Hematopoietic multipotent progenitor cell treated with erythropoietin and hydrocortisone succinate and interleukin-3 and kit ligand, for 8 days (in vitro differentiated cells): Measurements from ENCODE around the gene TSFM.

ENCODE experiments used
- DNase-seq: peaks from one replicate; pipeline ENCODE4 v3.0.0-alpha.2; 2015

Gene TSFM

DNA sequence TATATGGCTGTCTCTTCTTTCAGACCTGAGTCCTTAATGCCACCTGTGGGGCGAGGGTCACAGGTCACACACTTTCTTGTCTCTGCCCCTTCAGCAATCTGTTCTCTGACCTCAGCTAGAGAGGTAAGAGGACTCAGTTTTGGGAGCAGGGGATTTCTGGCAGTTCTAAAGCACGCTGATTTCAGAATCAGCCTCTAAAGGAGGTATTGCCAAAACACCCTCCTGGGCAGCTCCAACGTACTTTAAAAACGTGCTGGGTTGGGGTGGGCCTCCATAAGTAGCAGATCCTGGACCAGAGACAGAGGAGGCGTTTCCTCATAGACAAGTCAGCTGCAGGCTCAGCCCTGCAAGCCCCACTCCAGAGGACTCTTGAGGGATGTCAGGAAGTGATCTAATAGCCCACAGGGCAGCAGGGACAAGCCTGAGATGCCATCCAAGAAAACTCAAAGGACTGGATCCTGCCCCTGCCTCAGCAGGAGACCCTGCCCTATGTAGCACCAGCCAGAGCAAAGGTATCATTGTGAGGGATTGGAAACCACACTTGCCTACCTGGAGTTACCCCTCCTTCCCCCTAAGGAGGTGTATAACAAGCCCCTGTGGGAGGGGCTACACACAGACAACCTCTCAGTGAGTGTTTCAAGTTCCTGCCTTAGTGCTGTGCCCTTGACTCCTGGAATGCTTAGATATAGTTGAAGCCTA lies 55.4 kb downstream of the TSFM start:
- no peak for DNase-seq

DNA sequence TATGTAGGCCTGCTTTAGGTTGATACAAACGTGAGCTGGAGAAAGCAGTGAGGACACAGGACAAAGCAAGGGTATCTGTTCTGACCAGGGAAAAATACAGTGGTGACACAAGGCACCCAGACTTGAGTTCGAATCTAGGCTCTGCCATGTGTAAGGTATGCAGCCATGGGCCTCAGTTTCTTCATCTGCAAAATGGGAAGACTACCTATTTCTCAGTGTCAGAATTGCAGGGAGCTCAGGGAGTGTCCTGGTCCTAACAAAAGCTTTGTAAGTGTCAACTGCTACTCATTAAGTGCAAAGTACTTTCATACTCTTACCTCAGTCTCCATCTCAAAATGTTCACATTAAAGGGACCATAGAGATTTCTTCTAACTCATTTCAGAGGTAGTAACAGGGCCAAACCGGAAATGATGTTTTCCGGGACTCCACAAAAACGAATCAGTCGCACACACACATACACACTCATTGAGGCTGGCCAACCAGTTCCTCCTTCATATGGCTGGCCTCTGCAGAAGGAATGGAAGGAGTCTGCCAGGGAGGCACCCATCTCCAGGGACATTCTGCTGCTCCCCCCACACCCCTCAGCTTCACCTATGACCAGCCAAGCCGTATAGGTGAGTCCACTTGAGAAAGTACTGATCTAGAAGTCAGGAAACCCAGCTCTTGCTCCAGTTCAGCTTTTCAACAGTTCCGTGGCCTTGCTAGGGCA lies 56.2 kb downstream of the TSFM start:
- DNase-seq = peak; percentile 37

DNA sequence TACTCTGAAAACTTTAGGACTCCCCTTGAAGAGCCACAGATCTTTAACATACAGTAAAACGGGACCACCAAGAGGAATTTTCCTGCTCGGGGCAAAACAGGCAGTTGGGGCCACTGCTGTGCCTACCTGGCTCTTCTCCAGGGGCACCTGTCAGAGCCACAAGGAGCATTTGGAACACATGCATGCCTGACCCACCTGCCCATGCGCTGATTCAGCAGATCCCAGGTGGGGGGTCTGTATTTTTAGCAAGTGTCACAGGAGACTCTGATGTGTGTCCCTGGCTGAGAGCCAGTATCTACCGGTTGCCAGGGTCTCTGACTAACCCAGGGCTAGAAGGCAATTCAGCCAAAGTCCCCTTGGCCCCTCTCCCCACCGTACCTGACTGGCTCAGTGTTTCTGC lies 57.4 kb downstream of the TSFM start:
- DNase-seq = no peak

DNA sequence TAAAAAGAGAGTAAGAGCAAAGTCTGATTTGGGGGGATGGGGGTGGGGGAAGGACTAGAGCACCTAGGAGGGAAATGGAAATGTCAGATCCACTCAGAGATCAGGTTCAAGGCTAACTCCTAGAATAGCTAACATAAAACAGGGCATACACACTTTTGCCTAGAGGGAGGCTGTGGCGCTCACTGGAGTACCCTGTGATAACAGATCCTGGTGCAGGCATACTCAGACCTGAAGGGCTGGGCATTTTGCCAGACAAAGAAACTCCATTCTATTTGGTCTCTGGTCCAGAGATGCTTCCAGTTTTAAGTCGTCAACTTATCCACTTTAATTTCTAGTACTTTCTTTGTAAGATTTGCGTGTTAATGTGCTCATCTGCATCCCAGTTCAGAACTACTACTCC lies 58.1 kb downstream of the TSFM start:
- DNase-seq = peak; percentile 69

DNA sequence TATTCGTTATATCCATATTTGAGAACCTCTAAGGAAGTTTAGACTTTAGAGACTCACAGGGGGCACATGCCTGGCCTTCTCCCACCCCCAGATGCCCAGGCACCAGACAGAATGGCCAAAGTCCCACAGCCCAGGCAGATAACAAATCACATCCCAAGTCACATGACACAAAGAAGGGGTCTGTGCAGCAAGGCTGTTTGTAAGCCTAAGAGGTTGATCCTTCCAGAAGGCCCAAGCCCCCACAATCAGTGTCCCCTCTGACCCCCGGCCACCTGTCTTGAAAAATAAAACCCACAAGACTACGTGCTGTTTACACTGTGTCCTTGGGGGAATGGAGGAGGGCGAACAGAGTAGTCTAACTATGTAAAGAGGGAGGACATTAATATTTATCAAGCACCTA lies 58.9 kb downstream of the TSFM start:
- no peak for DNase-seq

DNA sequence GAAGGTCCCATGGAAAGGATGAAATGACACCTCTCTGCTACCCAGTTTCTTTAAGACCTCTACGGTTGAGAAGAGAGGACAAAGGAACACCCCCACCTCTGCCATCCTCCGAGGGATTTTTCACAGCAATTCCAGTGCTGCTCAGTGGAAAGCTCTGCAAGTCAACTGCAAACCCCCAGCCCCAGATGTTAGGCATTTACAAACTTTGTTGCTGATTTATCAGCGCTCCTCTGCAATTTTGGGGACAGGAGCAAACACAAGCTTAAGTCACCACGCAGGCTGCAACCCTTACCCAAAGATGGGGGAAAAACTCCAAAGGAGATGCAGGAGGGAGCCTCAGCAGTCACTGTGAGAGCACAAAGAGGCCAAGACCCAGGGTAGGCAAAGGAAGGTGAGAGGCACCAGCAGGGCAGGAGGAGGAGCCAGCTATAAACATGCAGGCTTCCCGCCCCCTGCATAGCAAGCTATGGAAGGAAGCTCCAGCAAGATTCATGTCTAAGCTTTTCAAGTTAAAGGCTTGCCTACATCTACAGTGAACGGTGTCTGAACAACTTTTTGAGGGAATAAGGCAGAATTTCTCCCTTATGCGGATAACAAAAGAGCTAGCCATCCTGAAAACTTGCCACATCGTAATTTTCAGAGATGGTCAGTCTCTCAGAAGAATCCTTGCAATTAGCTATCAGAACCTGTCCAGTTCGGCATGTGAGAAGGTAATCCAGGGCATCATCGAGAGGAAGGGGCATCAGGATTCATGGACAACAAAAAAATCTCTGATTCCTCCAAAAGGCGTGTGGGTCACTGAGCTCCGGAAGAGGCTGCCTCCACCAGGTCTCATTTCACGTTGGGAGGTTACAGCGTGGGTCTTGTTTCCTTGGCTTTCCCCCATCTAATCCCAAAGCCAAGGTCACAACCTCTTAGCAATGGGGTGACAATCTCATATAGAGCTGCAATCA lies 60.0 kb downstream of the TSFM start:
- DNase-seq = no peak

DNA sequence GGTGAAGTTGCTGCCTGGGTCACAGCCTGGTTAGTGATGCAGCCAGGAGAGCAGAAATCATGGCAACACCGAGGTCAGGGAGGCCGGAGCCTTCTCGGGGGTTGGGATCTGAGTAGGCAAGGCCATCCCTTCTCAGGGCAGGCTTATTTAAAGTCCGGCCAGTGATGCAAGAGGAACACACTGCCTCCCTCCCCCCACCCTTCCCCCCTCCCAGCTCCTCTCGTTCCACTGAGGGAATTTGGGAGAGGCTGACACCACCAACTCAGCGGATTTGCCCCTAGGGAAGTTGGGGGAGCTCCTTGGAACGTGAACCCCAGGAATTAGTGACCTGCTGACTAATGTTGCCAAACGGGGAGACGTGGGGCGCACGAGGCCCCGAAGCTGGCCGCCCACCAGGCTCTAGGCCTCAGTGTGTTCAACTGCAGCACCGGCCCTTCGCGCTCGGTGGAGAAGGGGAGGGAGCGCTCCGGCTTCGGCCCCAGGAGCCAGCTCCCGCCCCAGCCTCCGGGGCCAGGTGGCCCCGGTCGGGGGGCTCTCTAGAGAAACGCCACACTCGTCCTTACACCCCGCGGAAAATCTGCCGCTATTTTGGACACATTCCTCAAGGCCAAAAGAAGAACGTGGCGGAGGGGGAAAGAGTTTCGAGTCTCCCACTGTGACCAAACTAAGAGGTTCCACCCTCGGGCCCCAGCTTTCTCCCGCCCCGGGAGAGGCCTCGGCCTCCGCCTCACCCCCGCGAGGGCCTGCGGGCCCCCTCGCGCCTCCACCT lies 62.3 kb downstream of the TSFM start:
- no peak for DNase-seq

DNA sequence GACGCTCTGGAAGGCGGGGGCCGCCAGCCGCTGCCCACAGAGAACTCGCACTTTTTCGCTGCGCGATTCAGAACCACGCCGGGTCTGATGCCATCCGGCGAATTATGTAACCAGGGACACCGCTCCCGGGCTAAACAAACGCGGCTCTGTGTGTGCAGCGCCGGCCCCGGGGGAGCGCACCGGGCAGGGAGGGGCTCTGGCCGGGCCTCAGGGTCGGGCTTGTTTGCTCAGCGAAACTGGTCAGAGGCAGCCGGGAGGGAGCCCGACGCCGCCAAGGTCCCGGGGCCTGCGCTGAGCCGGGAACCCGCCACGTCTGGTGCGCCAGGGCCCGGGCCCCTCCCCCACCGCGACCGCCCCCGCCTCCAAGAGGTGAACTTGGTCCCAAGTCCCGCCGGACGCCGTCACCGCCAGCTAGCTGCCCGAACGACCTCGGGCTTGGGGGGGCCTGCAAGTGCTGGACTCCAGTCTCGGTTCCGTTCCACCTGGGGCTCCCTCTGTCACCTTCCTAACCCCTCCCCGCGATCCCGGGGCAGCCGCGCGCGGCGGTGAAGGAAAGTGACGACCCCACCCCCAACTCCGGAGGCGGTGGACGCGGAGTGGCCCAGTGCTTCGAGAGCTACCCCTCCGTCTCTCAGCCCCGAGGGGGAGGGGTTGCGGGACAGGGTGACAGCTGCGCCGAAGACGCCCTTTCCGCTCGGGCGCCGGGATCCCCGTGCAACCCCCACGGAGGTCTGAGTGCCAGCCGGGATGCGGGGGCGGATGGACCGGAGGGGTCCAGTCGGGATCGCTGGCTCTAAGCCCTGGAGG lies 63.1 kb downstream of the TSFM start:
- DNase-seq = peak; percentile 31

DNA sequence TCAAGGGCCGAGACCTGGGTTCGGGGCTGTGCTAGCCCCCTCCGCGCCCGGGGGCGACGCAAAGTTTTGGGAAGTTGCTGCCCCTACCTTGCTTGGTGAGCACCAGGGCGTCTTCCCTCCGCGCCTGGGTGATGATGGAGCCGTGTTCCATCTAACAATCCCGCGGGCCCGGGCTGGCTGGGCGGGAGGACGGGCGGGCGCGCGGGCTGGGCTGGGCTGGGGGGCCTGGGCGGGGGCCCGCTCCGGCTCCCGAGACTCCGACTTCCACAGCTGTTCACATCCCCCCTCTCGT lies 63.6 kb downstream of the TSFM start:
- no peak for DNase-seq

DNA sequence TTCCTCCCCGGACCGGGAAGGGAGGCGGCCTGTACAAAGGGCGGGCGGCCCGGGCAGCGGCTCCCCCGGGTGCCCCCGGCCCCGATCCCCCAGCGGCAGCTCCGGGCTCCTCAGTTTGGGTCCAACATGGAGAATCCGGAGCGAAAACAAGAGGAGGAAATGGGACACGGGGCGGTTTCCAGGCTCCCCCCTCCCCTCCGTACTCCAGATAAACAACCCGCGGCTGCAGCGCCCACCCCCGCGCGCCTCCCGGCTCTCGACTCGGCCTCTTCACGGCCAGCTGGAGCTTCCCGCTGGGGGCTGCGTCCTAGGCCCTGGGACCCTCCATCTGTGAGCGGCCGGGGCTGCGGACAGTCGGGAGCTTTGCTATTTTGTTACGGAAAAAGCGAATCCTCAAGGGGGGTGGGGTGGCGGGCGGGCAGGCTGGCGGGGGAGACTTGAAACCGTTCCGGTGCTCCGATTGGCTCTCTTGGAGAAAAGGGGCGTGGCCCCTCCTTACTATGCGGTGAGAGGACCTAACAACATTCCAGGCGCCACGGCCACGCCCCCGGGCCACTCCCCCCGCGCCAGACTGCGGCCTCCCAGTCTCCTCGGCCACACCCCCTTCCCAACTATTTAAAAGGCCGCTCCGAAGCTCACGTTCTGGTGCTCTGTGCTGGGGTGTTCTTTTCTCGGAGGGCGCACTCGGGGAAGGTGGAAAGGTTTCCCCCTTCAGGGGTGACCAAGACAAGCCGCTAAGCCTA lies 64.2 kb downstream of the TSFM start, which contains the start of gene CTDSP2:
Gene CTDSP2 (minus strand): TSS at position 153 of the 743 bp plus-strand sequence. CDS start 294 bp downstream, outside the sequence.
- peak; percentile 96 for DNase-seq
